ENCODE data around the gene UVRAG. TPM values are rescaled to one million over a fixed set of nuclear protein-coding genes. Genes with fewer than 3 reads are reported as not detected.

UVRAG gene
- total RNA-seq, 1 donor from 2014 or later = 14.1 TPM

Small RNA genes lying within 50 kb of the gene (small RNA-seq; reads per million reads assigned to genes)
- gene RF00019 = not detected
- not detected for gene RNA5SP344

Other genes with a start within 250 kb of the UVRAG start
- gene MAP6, start 146.2 kb upstream of the UVRAG start, total RNA-seq = 2.1 TPM
- gene MOGAT2, start 97.4 kb upstream of the UVRAG start, total RNA-seq = 0.52 TPM
- 19.3 TPM for gene DGAT2, start 46.4 kb upstream of the UVRAG start, total RNA-seq

Data from skeletal muscle tissue (tissue), 2 donors.